Measurements from ENCODE around the gene TNFRSF13B. TPM values are rescaled to one million over a fixed set of nuclear protein-coding genes. Genes with fewer than 3 reads are reported as not detected.

The TNFRSF13B gene
- total and polyA plus RNA-seq, 2 experiments from 2014 or later = 0.24 TPM; not detected in 1

- peaks cover 2% of the 10 kb centered on the region; the same call in 1 of the 3 replicates for H3K9me3 Mint-ChIP-seq
- H3K4me2 ChIP-seq = no peak overlapping the region
- H3K27ac ChIP-seq (ENCODE audit: low read depth) = no peak overlapping the region
- H3K4me1 Mint-ChIP-seq = no peaks in the 10 kb centered on the region
- H4K20me1 ChIP-seq (replicated peaks; ENCODE audit: insufficient read depth) = no peaks in the 10 kb centered on the region
- H3K36me3 ChIP-seq (ENCODE audit: insufficient read depth) = no peaks in the 10 kb centered on the region
- peaks cover 6% of the 10 kb centered on the region for H3K27me3 Mint-ChIP-seq (ENCODE audit: insufficient read depth, low read depth, poor library complexity)
- H3K4me1 ChIP-seq (ENCODE audit: insufficient read depth) = no peaks in the 10 kb centered on the region
- no peak overlapping the region for H3K4me3 Mint-ChIP-seq
- no peak overlapping the region for H3K27ac Mint-ChIP-seq
- ATAC-seq (no peak), DNase-seq (ENCODE audit: low spot score) (no peak)
- H3K79me2 ChIP-seq (replicated peaks; ENCODE audit: insufficient read depth) = no peaks in the 10 kb centered on the region
- H3K36me3 Mint-ChIP-seq (ENCODE audit: low read depth) = no peaks in the 10 kb centered on the region
- no peaks in the 10 kb centered on the region for H3K27me3 ChIP-seq (ENCODE audit: insufficient read depth)
- no peaks in the 10 kb centered on the region for H3K9me2 ChIP-seq (ENCODE audit: insufficient read depth)
- H3F3A ChIP-seq (replicated peaks; ENCODE audit: low read depth) = no peaks in the 10 kb centered on the region
- TF ChIP-seq NANOG (IDR thresholded peaks at IDR 0.05; ENCODE audit: borderline replicate concordance) (no peak), ZNF114 (CRISPR knock-in tag; IDR thresholded peaks at IDR 0.05) (no peak), JUNB (IDR thresholded peaks at IDR 0.05; ENCODE audit: unreplicated experiment) (no peak), EZH2phosphoT487 (IDR thresholded peaks at IDR 0.05; ENCODE audit: unreplicated experiment) (no peak)
- TF ChIP-seq, protein P1, sequence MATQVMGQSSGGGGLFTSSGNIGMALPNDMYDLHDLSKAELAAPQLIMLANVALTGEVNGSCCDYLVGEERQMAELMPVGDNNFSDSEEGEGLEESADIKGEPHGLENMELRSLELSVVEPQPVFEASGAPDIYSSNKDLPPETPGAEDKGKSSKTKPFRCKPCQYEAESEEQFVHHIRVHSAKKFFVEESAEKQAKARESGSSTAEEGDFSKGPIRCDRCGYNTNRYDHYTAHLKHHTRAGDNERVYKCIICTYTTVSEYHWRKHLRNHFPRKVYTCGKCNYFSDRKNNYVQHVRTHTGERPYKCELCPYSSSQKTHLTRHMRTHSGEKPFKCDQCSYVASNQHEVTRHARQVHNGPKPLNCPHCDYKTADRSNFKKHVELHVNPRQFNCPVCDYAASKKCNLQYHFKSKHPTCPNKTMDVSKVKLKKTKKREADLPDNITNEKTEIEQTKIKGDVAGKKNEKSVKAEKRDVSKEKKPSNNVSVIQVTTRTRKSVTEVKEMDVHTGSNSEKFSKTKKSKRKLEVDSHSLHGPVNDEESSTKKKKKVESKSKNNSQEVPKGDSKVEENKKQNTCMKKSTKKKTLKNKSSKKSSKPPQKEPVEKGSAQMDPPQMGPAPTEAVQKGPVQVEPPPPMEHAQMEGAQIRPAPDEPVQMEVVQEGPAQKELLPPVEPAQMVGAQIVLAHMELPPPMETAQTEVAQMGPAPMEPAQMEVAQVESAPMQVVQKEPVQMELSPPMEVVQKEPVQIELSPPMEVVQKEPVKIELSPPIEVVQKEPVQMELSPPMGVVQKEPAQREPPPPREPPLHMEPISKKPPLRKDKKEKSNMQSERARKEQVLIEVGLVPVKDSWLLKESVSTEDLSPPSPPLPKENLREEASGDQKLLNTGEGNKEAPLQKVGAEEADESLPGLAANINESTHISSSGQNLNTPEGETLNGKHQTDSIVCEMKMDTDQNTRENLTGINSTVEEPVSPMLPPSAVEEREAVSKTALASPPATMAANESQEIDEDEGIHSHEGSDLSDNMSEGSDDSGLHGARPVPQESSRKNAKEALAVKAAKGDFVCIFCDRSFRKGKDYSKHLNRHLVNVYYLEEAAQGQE (IDR thresholded peaks at IDR 0.05; ENCODE audit: unreplicated experiment) = no peak
- H2AFZ ChIP-seq = no peak overlapping the region
- H3K4me3 ChIP-seq = no peak overlapping the region
These were observed 42.8 kb downstream of the TNFRSF13B start for GRCh38 chr17:16929035-16929680.

DNA sequence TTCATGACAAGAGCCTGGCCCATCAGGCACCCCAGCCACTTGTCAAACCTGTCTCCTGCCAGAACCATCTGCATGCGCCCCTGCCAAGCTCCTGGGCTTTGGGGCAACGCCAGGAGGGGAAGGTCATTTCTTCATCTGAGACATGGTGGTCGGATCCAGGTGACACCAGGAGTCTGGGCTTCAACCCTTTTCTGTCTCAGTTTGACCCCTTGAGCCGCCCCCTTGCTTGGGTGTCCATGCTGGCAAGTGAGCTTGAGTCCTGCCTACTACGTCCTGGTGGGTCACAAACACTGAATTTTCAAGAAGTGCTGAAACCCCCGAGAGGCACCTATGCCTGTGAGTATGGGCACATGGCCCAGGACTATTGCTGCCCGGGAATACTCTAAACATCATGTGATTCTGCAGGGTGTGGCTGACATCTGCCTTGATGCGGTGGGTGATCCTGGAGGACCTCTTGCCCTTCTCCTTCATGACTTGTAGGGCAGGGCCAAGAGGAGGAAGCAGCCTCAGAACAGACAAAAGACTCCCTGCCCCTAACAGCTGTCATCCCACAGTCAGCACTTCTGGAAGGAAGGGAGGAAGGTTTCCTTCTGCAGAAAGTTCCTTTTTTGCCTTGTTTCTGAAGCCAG lies 43.4 kb downstream of the TNFRSF13B start:
- no peaks in the 10 kb centered on the region for H3K79me2 ChIP-seq (replicated peaks; ENCODE audit: insufficient read depth)
- H3K4me2 ChIP-seq = no peak overlapping the region
- H3K27me3 ChIP-seq (ENCODE audit: insufficient read depth) = no peaks in the 10 kb centered on the region
- no peaks in the 10 kb centered on the region for H3K9me2 ChIP-seq (ENCODE audit: insufficient read depth)
- Mint-ChIP-seq H3K4me1 (no peaks in the 10 kb centered on the region), H3K27me3 (ENCODE audit: insufficient read depth, low read depth, poor library complexity) (peaks cover 3% of the 10 kb centered on the region), H3K36me3 (ENCODE audit: low read depth) (no peaks in the 10 kb centered on the region), H3K4me3 (no peak overlapping the region), H3K9me3 (peaks cover 2% of the 10 kb centered on the region; the same call in 1 of the 3 replicates), H3K27ac (no peak overlapping the region)
- no peaks in the 10 kb centered on the region for H3K36me3 ChIP-seq (ENCODE audit: insufficient read depth)
- no peaks in the 10 kb centered on the region for H3K4me1 ChIP-seq (ENCODE audit: insufficient read depth)
- H3F3A ChIP-seq (replicated peaks; ENCODE audit: low read depth) = no peaks in the 10 kb centered on the region
- H3K27ac ChIP-seq (ENCODE audit: low read depth) = no peak overlapping the region
- DNase-seq (ENCODE audit: low spot score) (no peak), ATAC-seq (no peak)
- no peak overlapping the region for H2AFZ ChIP-seq
- H3K4me3 ChIP-seq = no peak overlapping the region
- H4K20me1 ChIP-seq (replicated peaks; ENCODE audit: insufficient read depth) = no peaks in the 10 kb centered on the region
- TF ChIP-seq CREB1 (CRISPR knock-in tag; IDR thresholded peaks at IDR 0.05; ENCODE audit: low read depth) (no peak), JUNB (IDR thresholded peaks at IDR 0.05; ENCODE audit: unreplicated experiment) (no peak), ZNF114 (CRISPR knock-in tag; IDR thresholded peaks at IDR 0.05) (no peak), EZH2 (IDR thresholded peaks at IDR 0.05; ENCODE audit: low read depth, unreplicated experiment) (no peak), EZH2phosphoT487 (IDR thresholded peaks at IDR 0.05; ENCODE audit: unreplicated experiment) (no peak), STAT1 (IDR thresholded peaks at IDR 0.05; ENCODE audit: unreplicated experiment) (no peak)
- TF ChIP-seq, protein P2, sequence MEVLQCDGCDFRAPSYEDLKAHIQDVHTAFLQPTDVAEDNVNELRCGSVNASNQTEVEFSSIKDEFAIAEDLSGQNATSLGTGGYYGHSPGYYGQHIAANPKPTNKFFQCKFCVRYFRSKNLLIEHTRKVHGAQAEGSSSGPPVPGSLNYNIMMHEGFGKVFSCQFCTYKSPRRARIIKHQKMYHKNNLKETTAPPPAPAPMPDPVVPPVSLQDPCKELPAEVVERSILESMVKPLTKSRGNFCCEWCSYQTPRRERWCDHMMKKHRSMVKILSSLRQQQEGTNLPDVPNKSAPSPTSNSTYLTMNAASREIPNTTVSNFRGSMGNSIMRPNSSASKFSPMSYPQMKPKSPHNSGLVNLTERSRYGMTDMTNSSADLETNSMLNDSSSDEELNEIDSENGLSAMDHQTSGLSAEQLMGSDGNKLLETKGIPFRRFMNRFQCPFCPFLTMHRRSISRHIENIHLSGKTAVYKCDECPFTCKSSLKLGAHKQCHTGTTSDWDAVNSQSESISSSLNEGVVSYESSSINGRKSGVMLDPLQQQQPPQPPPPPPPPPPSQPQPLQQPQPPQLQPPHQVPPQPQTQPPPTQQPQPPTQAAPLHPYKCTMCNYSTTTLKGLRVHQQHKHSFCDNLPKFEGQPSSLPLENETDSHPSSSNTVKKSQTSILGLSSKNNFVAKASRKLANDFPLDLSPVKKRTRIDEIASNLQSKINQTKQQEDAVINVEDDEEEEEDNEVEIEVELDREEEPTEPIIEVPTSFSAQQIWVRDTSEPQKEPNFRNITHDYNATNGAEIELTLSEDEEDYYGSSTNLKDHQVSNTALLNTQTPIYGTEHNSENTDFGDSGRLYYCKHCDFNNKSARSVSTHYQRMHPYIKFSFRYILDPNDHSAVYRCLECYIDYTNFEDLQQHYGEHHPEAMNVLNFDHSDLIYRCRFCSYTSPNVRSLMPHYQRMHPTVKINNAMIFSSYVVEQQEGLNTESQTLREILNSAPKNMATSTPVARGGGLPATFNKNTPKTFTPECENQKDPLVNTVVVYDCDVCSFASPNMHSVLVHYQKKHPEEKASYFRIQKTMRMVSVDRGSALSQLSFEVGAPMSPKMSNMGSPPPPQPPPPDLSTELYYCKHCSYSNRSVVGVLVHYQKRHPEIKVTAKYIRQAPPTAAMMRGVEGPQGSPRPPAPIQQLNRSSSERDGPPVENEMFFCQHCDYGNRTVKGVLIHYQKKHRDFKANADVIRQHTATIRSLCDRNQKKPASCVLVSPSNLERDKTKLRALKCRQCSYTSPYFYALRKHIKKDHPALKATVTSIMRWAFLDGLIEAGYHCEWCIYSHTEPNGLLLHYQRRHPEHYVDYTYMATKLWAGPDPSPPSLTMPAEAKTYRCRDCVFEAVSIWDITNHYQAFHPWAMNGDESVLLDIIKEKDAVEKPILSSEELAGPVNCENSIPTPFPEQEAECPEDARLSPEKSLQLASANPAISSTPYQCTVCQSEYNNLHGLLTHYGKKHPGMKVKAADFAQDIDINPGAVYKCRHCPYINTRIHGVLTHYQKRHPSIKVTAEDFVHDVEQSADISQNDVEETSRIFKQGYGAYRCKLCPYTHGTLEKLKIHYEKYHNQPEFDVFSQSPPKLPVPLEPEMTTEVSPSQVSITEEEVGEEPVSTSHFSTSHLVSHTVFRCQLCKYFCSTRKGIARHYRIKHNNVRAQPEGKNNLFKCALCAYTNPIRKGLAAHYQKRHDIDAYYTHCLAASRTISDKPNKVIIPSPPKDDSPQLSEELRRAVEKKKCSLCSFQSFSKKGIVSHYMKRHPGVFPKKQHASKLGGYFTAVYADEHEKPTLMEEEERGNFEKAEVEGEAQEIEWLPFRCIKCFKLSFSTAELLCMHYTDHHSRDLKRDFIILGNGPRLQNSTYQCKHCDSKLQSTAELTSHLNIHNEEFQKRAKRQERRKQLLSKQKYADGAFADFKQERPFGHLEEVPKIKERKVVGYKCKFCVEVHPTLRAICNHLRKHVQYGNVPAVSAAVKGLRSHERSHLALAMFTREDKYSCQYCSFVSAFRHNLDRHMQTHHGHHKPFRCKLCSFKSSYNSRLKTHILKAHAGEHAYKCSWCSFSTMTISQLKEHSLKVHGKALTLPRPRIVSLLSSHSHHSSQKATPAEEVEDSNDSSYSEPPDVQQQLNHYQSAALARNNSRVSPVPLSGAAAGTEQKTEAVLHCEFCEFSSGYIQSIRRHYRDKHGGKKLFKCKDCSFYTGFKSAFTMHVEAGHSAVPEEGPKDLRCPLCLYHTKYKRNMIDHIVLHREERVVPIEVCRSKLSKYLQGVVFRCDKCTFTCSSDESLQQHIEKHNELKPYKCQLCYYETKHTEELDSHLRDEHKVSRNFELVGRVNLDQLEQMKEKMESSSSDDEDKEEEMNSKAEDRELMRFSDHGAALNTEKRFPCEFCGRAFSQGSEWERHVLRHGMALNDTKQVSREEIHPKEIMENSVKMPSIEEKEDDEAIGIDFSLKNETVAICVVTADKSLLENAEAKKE (CRISPR knock-in tag; IDR thresholded peaks at IDR 0.05) = no peak
